ENCODE measurements around the gene APBB1. TPM values are rescaled to one million over a fixed set of nuclear protein-coding genes. Genes with fewer than 3 reads are reported as not detected.
"Not testable (repeated sequence)": the region's sequence is repeated elsewhere in the genome, so short reads cannot be mapped to it uniquely, and the experiment has no call there.

Gene APBB1
- total and polyA plus RNA-seq, 3 experiments from 2014 or later, result 41.7 to 80.2 (median 43.6) TPM

DNA sequence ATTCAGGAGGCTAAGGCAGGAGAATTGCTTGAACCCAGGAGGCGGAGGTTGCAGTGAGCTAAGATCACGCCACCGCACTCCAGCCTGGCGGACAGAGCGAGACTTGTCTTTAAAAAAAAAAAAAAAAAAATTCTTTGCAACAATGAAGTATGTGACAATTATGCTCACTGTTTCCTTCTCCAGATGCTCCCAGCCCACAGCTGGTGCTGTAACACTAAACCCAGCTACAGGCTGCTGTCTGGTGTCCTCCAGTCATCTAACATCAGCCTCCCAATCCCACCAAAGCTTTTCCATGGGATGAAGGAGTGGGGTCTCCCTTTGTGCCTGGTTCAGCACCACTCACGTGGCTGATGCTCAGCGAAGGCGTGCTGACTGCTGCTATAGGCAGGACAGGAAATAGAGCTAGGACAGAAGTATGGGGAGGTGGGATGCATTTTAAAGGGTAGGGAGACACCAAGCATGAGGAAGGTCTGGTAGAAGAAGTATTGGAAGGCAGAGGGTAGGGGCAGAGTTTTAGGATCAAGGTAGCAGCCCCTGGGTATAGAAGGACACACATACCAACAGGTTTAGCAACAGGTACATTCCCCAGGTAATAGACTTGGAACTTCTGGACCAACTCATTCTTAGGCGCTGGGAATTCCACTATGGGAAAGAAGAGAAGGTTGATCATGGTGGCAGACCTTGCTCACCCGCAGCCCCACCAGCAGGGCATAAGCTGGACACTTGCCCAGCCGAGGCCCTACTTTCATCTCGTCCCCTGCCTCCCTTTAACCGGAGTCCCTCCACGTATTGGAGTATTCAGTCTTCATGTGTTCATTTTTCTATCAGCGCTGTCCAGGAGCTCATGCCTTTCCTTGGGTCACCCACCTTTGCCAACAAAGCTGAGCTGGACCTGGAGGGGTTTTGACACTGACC, 18.2 kb downstream of the APBB1 start:
- Mint-ChIP-seq H3K4me3 (peak overlapping the region in 4 of 7 donors; percentile 52 to 59 (median 58)), H3K27ac (peak overlapping the region in 6 of 8 donors; percentile 48 to 88 (median 62)), H3K4me1 (peaks cover 60 to 93% (median 87%) of the 10 kb centered on the region in 3 donors), H3K9me3 (peaks cover 0 to 3% (median 0%) of the 10 kb centered on the region in 5 donors), H3K36me3 (peaks cover 11 to 57% (median 18%) of the 10 kb centered on the region in 3 donors), H3K27me3 (peaks cover 0 to 5% of the 10 kb centered on the region in 2 donors)
- Histone ChIP-seq H3K4me3 (ENCODE audit: low read length) (no peak overlapping the region), H3K27me3 (ENCODE audit: insufficient read depth, low read length, poor library complexity, severe bottlenecking) (no peaks in the 10 kb centered on the region), H3K4me1 (ENCODE audit: insufficient read depth, low read length) (peaks cover 69% of the 10 kb centered on the region), H3K36me3 (ENCODE audit: insufficient read depth, low read length) (peaks cover 8% of the 10 kb centered on the region), H3K27ac (ENCODE audit: low read depth, low read length) (no peak overlapping the region), H3K9me3 (ENCODE audit: low read length) (no peaks in the 10 kb centered on the region)
- no peak for DNase-seq
- POLR2A ChIA-PET, result interaction anchor here (3.8 to 5.5 kb wide), 2 partner anchors 10 to 17 kb away, joined by 56 read pairs; partner anchors contain the start of genes APBB1 and SMPD1
- CTCF ChIA-PET, result interaction anchor here (1.3 to 8.2 kb wide), 5 partner anchors 10 to 43 kb away, joined by 4 to 100 read pairs (median 15); partner anchors contain the start of genes APBB1 and SMPD1

GRCh38 chr11:6397636-6398035, 21.3 kb downstream of the APBB1 start:
- no peaks in the 10 kb centered on the region for H3K27me3 ChIP-seq (ENCODE audit: insufficient read depth, low read length, poor library complexity, severe bottlenecking)
- ChIA-PET POLR2A (no interaction called here), CTCF (interaction anchor here (8.2 kb wide), 1 partner anchor 18 kb away, joined by 100 read pairs; no protein-coding TSS in a partner anchor)
- H3K4me1 ChIP-seq (ENCODE audit: insufficient read depth, low read length), result peaks cover 58% of the 10 kb centered on the region
- Mint-ChIP-seq H3K4me1 (peaks cover 50 to 87% (median 71%) of the 10 kb centered on the region in 3 donors), H3K27me3 (peaks cover 0 to 4% of the 10 kb centered on the region in 2 donors), H3K36me3 (peaks cover 14 to 86% (median 23%) of the 10 kb centered on the region in 3 donors), H3K4me3 (no peak overlapping the region), H3K9me3 (peaks cover 0 to 2% (median 0%) of the 10 kb centered on the region in 5 donors), H3K27ac (peak overlapping the region in 4 of 8 donors; percentile 12 to 63 (median 22))
- DNase-seq, result no peak
- H3K36me3 ChIP-seq (ENCODE audit: insufficient read depth, low read length), result peaks cover 8% of the 10 kb centered on the region
- H3K9me3 ChIP-seq (ENCODE audit: low read length), result no peaks in the 10 kb centered on the region
- no peak overlapping the region for H3K4me3 ChIP-seq (ENCODE audit: low read length)
- no peak overlapping the region for H3K27ac ChIP-seq (ENCODE audit: low read depth, low read length)

- Histone ChIP-seq H3K9me3 (ENCODE audit: low read length) (no peaks in the 10 kb centered on the region), H3K4me3 (ENCODE audit: low read length) (no peak overlapping the region), H3K4me1 (ENCODE audit: insufficient read depth, low read length) (peaks cover 57% of the 10 kb centered on the region), H3K27me3 (ENCODE audit: insufficient read depth, low read length, poor library complexity, severe bottlenecking) (no peaks in the 10 kb centered on the region), H3K36me3 (ENCODE audit: insufficient read depth, low read length) (peaks cover 8% of the 10 kb centered on the region), H3K27ac (ENCODE audit: low read depth, low read length) (no peak overlapping the region)
- ChIA-PET POLR2A (no interaction called here), CTCF (no interaction called here)
- H3K27ac Mint-ChIP-seq, result peak overlapping the region in 4 of 8 donors; percentile 12 to 73 (median 56)
- H3K27me3 Mint-ChIP-seq, result peaks cover 0 to 2% of the 10 kb centered on the region in 2 donors
- H3K9me3 Mint-ChIP-seq, result no peaks in the 10 kb centered on the region
- no peak overlapping the region for H3K4me3 Mint-ChIP-seq
- no peak for DNase-seq
- peaks cover 46 to 85% (median 69%) of the 10 kb centered on the region in 3 donors for H3K4me1 Mint-ChIP-seq
- peaks cover 16 to 84% (median 23%) of the 10 kb centered on the region in 3 donors for H3K36me3 Mint-ChIP-seq
These were observed 21.7 kb downstream of the APBB1 start for GRCh38 chr11:6397156-6397555.

- Histone ChIP-seq H3K9me3 (ENCODE audit: low read length) (no peaks in the 10 kb centered on the region), H3K4me3 (ENCODE audit: low read length) (no peak overlapping the region), H3K4me1 (ENCODE audit: insufficient read depth, low read length) (peaks cover 56% of the 10 kb centered on the region), H3K27me3 (ENCODE audit: insufficient read depth, low read length, poor library complexity, severe bottlenecking) (no peaks in the 10 kb centered on the region), H3K27ac (ENCODE audit: low read depth, low read length) (no peak overlapping the region), H3K36me3 (ENCODE audit: insufficient read depth, low read length) (peaks cover 2% of the 10 kb centered on the region)
- POLR2A ChIA-PET, result interaction anchor here (0.7 kb wide), 1 partner anchor 89 kb away, joined by 3 read pairs; no protein-coding TSS in a partner anchor
- no peak for DNase-seq
- CTCF ChIA-PET, result interaction anchor here (1.2 to 2.1 kb wide), 3 partner anchors 7 to 47 kb away, joined by 4 read pairs; no protein-coding TSS in a partner anchor
- Mint-ChIP-seq H3K9me3 (no peaks in the 10 kb centered on the region), H3K36me3 (peaks cover 16 to 87% (median 23%) of the 10 kb centered on the region in 3 donors), H3K27me3 (peaks cover 0 to 2% of the 10 kb centered on the region in 2 donors), H3K4me1 (peaks cover 46 to 85% (median 68%) of the 10 kb centered on the region in 3 donors), H3K27ac (peak overlapping the region in 3 of 8 donors; percentile 28 to 74 (median 70)), H3K4me3 (no peak overlapping the region)
These were observed 23.3 kb downstream of the APBB1 start for GRCh38 chr11:6395470-6396060.

DNA sequence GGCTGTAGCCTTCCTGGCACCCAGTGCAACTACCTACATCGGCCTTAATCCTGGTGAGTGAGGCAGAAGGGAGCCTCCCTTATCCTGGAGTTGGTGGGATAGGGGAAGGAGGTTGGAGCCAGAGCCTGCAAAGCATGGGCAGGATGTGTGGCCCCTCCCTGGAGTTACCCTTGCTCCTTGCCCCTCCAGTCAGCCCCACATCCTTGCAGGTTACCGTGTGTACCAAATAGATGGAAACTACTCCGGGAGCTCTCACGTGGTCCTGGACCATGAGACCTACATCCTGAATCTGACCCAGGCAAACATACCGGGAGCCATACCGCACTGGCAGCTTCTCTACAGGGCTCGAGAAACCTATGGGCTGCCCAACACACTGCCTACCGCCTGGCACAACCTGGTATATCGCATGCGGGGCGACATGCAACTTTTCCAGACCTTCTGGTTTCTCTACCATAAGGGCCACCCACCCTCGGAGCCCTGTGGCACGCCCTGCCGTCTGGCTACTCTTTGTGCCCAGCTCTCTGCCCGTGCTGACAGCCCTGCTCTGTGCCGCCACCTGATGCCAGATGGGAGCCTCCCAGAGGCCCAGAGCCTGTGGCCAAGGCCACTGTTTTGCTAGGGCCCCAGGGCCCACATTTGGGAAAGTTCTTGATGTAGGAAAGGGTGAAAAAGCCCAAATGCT, 24.8 kb downstream of the APBB1 start:
- H3K36me3 Mint-ChIP-seq, result peaks cover 8 to 80% (median 18%) of the 10 kb centered on the region in 3 donors
- Histone ChIP-seq H3K36me3 (ENCODE audit: insufficient read depth, low read length) (no peaks in the 10 kb centered on the region), H3K27ac (ENCODE audit: low read depth, low read length) (no peak overlapping the region), H3K27me3 (ENCODE audit: insufficient read depth, low read length, poor library complexity, severe bottlenecking) (no peaks in the 10 kb centered on the region), H3K4me3 (ENCODE audit: low read length) (no peak overlapping the region), H3K9me3 (ENCODE audit: low read length) (no peaks in the 10 kb centered on the region), H3K4me1 (ENCODE audit: insufficient read depth, low read length) (peaks cover 52% of the 10 kb centered on the region)
- H3K27me3 Mint-ChIP-seq, result peaks cover 0 to under 1% of the 10 kb centered on the region in 2 donors
- no peak for DNase-seq
- ChIA-PET POLR2A (interaction anchor here (0.6 to 1.6 kb wide), 2 partner anchors 8 to 26 kb away, joined by 3 to 7 read pairs; no protein-coding TSS in a partner anchor), CTCF (interaction anchor here (1.2 to 5.4 kb wide), 4 partner anchors 9 to 49 kb away, joined by 3 to 29 read pairs (median 4); partner anchors contain the start of gene APBB1)
- H3K9me3 Mint-ChIP-seq, result no peaks in the 10 kb centered on the region
- peak overlapping the region in 6 of 8 donors; percentile 29 to 89 (median 61) for H3K27ac Mint-ChIP-seq
- peak overlapping the region in 2 of 7 donors; percentile 15 to 82 for H3K4me3 Mint-ChIP-seq
- H3K4me1 Mint-ChIP-seq, result peaks cover 47 to 86% (median 67%) of the 10 kb centered on the region in 3 donors

- not testable (repeated sequence) for H3K9me3 Mint-ChIP-seq; H3K9me3 ChIP-seq (ENCODE audit: low read length); H3K27ac ChIP-seq (ENCODE audit: low read depth, low read length); H3K27me3 Mint-ChIP-seq; DNase-seq; H3K4me3 ChIP-seq (ENCODE audit: low read length); H3K36me3 ChIP-seq (ENCODE audit: insufficient read depth, low read length); H3K27me3 ChIP-seq (ENCODE audit: insufficient read depth, low read length, poor library complexity, severe bottlenecking)
- peaks cover 4 to 61% (median 6%) of the 10 kb centered on the region in 3 donors for H3K36me3 Mint-ChIP-seq
- ChIA-PET CTCF (interaction anchor here (0.6 to 7.1 kb wide), 6 partner anchors 10 to 81 kb away, joined by 3 to 51 read pairs (median 5); partner anchors contain the start of genes APBB1 and TRIM3), POLR2A (interaction anchor here (0.7 kb wide), 1 partner anchor 180 kb away, joined by 4 read pairs; no protein-coding TSS in a partner anchor)
- peaks cover 48% of the 10 kb centered on the region for H3K4me1 ChIP-seq (ENCODE audit: insufficient read depth, low read length)
- H3K27ac Mint-ChIP-seq, result peak overlapping the region in 7 of 8 donors; percentile 38 to 89 (median 81)
- peak overlapping the region in 6 of 7 donors; percentile 66 to 96 (median 92) for H3K4me3 Mint-ChIP-seq
- peaks cover 47 to 74% (median 56%) of the 10 kb centered on the region in 3 donors for H3K4me1 Mint-ChIP-seq
These were observed 26.6 kb downstream of the APBB1 start for GRCh38 chr11:6392251-6392650.

DNA sequence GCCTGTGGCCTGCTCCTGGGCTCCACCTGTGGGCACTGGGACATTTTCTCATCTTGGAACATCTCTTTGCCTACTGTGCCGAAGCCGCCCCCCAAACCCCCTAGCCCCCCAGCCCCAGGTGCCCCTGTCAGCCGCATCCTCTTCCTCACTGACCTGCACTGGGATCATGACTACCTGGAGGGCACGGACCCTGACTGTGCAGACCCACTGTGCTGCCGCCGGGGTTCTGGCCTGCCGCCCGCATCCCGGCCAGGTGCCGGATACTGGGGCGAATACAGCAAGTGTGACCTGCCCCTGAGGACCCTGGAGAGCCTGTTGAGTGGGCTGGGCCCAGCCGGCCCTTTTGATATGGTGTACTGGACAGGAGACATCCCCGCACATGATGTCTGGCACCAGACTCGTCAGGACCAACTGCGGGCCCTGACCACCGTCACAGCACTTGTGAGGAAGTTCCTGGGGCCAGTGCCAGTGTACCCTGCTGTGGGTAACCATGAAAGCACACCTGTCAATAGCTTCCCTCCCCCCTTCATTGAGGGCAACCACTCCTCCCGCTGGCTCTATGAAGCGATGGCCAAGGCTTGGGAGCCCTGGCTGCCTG, 27.3 kb downstream of the APBB1 start:
- Histone ChIP-seq H3K4me3 (ENCODE audit: low read length) (peak overlapping the region; percentile 64), H3K27ac (ENCODE audit: low read depth, low read length) (no peak overlapping the region), H3K36me3 (ENCODE audit: insufficient read depth, low read length) (no peaks in the 10 kb centered on the region), H3K27me3 (ENCODE audit: insufficient read depth, low read length, poor library complexity, severe bottlenecking) (no peaks in the 10 kb centered on the region), H3K4me1 (ENCODE audit: insufficient read depth, low read length) (peaks cover 48% of the 10 kb centered on the region), H3K9me3 (ENCODE audit: low read length) (no peaks in the 10 kb centered on the region)
- ChIA-PET POLR2A (interaction anchor here (1.5 to 2.8 kb wide), 4 partner anchors 7 to 27 kb away, joined by 3 to 56 read pairs (median 21); partner anchors contain the start of gene APBB1), CTCF (interaction anchor here (0.6 to 7.1 kb wide), 9 partner anchors 9 to 94 kb away, joined by 3 to 51 read pairs (median 7); partner anchors contain the start of genes APBB1 and TRIM3)
- Mint-ChIP-seq H3K36me3 (peaks cover 4 to 55% (median 6%) of the 10 kb centered on the region in 3 donors), H3K4me1 (peaks cover 47 to 68% (median 51%) of the 10 kb centered on the region in 3 donors), H3K4me3 (peak overlapping the region; percentile 85 to 96 (median 93)), H3K27me3 (no peaks in the 10 kb centered on the region), H3K27ac (peak overlapping the region; percentile 89 to 99 (median 97)), H3K9me3 (no peaks in the 10 kb centered on the region)
- DNase-seq, result no peak

Measured in CD8-positive, alpha-beta memory T cell (primary cell).